Karpas-422 (cell line): ENCODE results near the gene PCBD2. TPM values are rescaled to one million over a fixed set of nuclear protein-coding genes. Genes with fewer than 3 reads are reported as not detected.
"Not testable (repeated sequence)": the region's sequence is repeated elsewhere in the genome, so short reads cannot be mapped to it uniquely, and the experiment has no call there.

Experiments used
- DNase-seq: peaks from one replicate; pipeline ENCODE4 v3.0.0-alpha.2; 2015
- H2AFZ ChIP-seq: fragments of 200-600 bp; sonication (generic); 2 replicates; pipeline ENCODE4 v1.6.1; 2014; ENCODE audit warnings: antibody characterized with exemption, low read length, mixed read lengths
- H3K27ac ChIP-seq: fragments of 200-600 bp; sonication (generic); 2 replicates; pipeline ENCODE4 v1.5.1; 2014; ENCODE audit warnings: mild to moderate bottlenecking, low read length, moderate library complexity
- H3K27me3 ChIP-seq: fragments of 200-600 bp; sonication (generic); 2 replicates; pipeline ENCODE4 v1.6.1; 2014; ENCODE audit warnings: low read length, mixed read lengths
- H3K36me3 ChIP-seq: fragments of 200-600 bp; sonication (generic); 2 replicates; pipeline ENCODE4 v1.6.1; 2014; ENCODE audit warnings: low read length, mixed read lengths; ENCODE audit not compliant: insufficient read depth
- H3K4me1 ChIP-seq: fragments of 200-600 bp; sonication (generic); 2 replicates; pipeline ENCODE4 v1.6.1; 2014; ENCODE audit warnings: mild to moderate bottlenecking, low read length, mixed read lengths
- H3K4me2 ChIP-seq: fragments of 200-600 bp; sonication (generic); 2 replicates; pipeline ENCODE4 v1.6.1; 2014; ENCODE audit warnings: low read length, low read depth, mild to moderate bottlenecking; ENCODE audit not compliant: poor library complexity, severe bottlenecking
- H3K4me3 ChIP-seq: fragments of 200-600 bp; sonication (generic); 2 replicates; pipeline ENCODE4 v1.5.1; 2014; ENCODE audit warnings: mild to moderate bottlenecking, antibody characterized with exemption, low read length, mixed read lengths
- H3K79me2 ChIP-seq: fragments of 200-600 bp; sonication (generic); 2 replicates; pipeline ENCODE4 v1.6.1; 2014; ENCODE audit warnings: mild to moderate bottlenecking, low read length, mixed read lengths
- H3K9ac ChIP-seq: fragments of 200-600 bp; sonication (generic); 2 replicates; pipeline ENCODE4 v1.6.0; 2014; ENCODE audit warnings: low read length
- H3K9me2 ChIP-seq: fragments of 200-600 bp; sonication (generic), shearing (Covaris generic); replicated peaks from 2 replicates; pipeline ENCODE4 v1.6.0; 2014; ENCODE audit warnings: mild to moderate bottlenecking, low read length, moderate library complexity; ENCODE audit not compliant: insufficient read depth
- H3K9me3 ChIP-seq: fragments of 300-700, 200-600 bp; sonication (generic); 2 replicates; pipeline ENCODE4 v1.6.1; 2014; ENCODE audit warnings: low read length, mixed read lengths
- H4K20me1 ChIP-seq: fragments of 200-600 bp; sonication (generic); 2 replicates; pipeline ENCODE4 v1.6.1; 2014; ENCODE audit warnings: mild to moderate bottlenecking, antibody characterized with exemption, low read length, low read depth; ENCODE audit not compliant: insufficient read depth
- total RNA-seq: library from RNA; depleted of rRNA; stranded (reverse); fragments of >200 nt; shearing (Covaris generic); gene quantifications from 2 replicates; pipeline ENCODE4 v1.2.3, GENCODE V29; 2014; ENCODE audit warnings: low replicate concordance; rRNA removed

The PCBD2 gene
- total RNA-seq = 10.4 and 14.4 TPM in 2 replicates

GRCh38 chr5:134904610-134905245 is at the start of gene PCBD2:
TSS of gene PCBD2 (plus strand) at chr5:134905131. CDS start at chr5:134905140, 9 bp downstream.
- Histone ChIP-seq H3K4me3 (peak within 1 kb of the TSS; percentile 82), H3K27me3 (no peaks in the 10 kb centered on the region), H3K9me3 (no peaks in the 10 kb centered on the region), H3K9me2 (no peaks in the 10 kb centered on the region), H3K9ac (peak within 1 kb of the TSS; percentile 88), H2AFZ (peak within 1 kb of the TSS; percentile 76; the same call in 1 of the 2 replicates), H3K4me2 (peak within 1 kb of the TSS; percentile 84), H3K36me3 (peaks cover 16% of the 10 kb centered on the region; the same call in 1 of the 2 replicates), H3K27ac (peak within 1 kb of the TSS; percentile 89), H3K4me1 (peaks cover 44% of the 10 kb centered on the region), H4K20me1 (no peaks in the 10 kb centered on the region), H3K79me2 (peaks cover 26% of the 10 kb centered on the region)
- peak; percentile 98 for DNase-seq

GRCh38 chr5:134856465-134856864 is 48.5 kb upstream of the PCBD2 start:
- H3K9me2 ChIP-seq = not testable (repeated sequence)

GRCh38 chr5:134857401-134857800 is 47.5 kb upstream of the PCBD2 start:
- Histone ChIP-seq H2AFZ (no peak overlapping the region), H3K27ac (no peak overlapping the region), H3K9me2 (no peaks in the 10 kb centered on the region), H3K9me3 (no peaks in the 10 kb centered on the region), H3K36me3 (peaks cover 55% of the 10 kb centered on the region), H3K79me2 (peaks cover 41% of the 10 kb centered on the region), H4K20me1 (0 out of 2 replicates have a peak, but pooled peaks cover under 1% of the 10 kb centered on the region), H3K4me3 (no peak overlapping the region), H3K4me1 (no peaks in the 10 kb centered on the region), H3K27me3 (no peaks in the 10 kb centered on the region), H3K9ac (no peak overlapping the region), H3K4me2 (no peak overlapping the region)
- no peak for DNase-seq

More at GRCh38 chr5:134856465-134856864, 48.5 kb upstream of the PCBD2 start:
- H3K9me3 ChIP-seq, H4K20me1 ChIP-seq, H3K4me3 ChIP-seq, H3K27ac ChIP-seq, H3K27me3 ChIP-seq, H3K4me1 ChIP-seq, H3K4me2 ChIP-seq, DNase-seq, H3K9ac ChIP-seq, H2AFZ ChIP-seq: not testable (repeated sequence)
- Histone ChIP-seq H3K79me2 (peaks cover 50% of the 10 kb centered on the region), H3K36me3 (peaks cover 62% of the 10 kb centered on the region)

GRCh38 chr5:134864707-134865106 is 40.2 kb upstream of the PCBD2 start:
- Histone ChIP-seq H3K4me1 (peaks cover 4% of the 10 kb centered on the region; the same call in 1 of the 2 replicates), H2AFZ (no peak overlapping the region), H3K4me2 (no peak overlapping the region), H3K36me3 (peaks cover 5% of the 10 kb centered on the region; the same call in 1 of the 2 replicates), H4K20me1 (no peaks in the 10 kb centered on the region), H3K27me3 (no peaks in the 10 kb centered on the region), H3K9me2 (no peaks in the 10 kb centered on the region), H3K79me2 (no peaks in the 10 kb centered on the region), H3K9ac (no peak overlapping the region), H3K27ac (no peak overlapping the region), H3K4me3 (no peak overlapping the region), H3K9me3 (no peaks in the 10 kb centered on the region)
- DNase-seq = no peak

DNA sequence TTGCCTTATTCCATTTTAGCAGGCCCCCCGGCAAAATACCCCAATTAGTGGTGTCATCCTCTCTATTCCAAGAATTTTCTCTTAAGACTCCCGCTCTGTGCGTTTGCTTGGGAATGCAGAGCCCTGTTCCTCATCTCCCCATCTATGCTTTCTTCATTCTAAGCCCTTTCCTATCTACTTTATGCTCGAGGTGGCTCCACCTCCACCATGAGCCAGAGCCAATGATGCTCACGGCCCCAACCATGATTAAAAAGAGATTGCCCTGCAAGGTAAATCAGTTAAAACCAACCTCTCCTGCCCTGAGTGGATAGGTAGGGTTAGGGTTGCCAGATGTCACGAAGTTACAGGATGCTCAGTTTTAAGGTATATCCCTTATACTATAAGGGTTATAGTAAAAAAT is 31.4 kb upstream of the PCBD2 start:
- H3K4me2 ChIP-seq = peak overlapping the region; percentile 87
- peaks cover 42% of the 10 kb centered on the region for H3K79me2 ChIP-seq
- H2AFZ ChIP-seq = peak overlapping the region; percentile 40
- no peaks in the 10 kb centered on the region for H3K9me2 ChIP-seq
- peaks cover 4% of the 10 kb centered on the region; the same call in 1 of the 2 replicates for H3K36me3 ChIP-seq
- H3K4me3 ChIP-seq = peak overlapping the region; percentile 82
- peak overlapping the region; percentile 92 for H3K9ac ChIP-seq
- peak; percentile 78 for DNase-seq
- H3K27ac ChIP-seq = peak overlapping the region; percentile 66
- no peaks in the 10 kb centered on the region for H3K9me3 ChIP-seq
- peaks cover 45% of the 10 kb centered on the region for H3K4me1 ChIP-seq
- no peaks in the 10 kb centered on the region for H3K27me3 ChIP-seq
- H4K20me1 ChIP-seq = no peaks in the 10 kb centered on the region

GRCh38 chr5:134873987-134874830 is 30.7 kb upstream of the PCBD2 start, which contains the start of gene TXNDC15:
TSS of gene TXNDC15 (plus strand) at chr5:134874371. CDS start at chr5:134874428, 57 bp downstream.
- DNase-seq = peak; percentile 93
- Histone ChIP-seq H3K4me2 (peak within 1 kb of the TSS; percentile 87), H3K9ac (peak within 1 kb of the TSS; percentile 92), H3K9me3 (no peaks in the 10 kb centered on the region), H3K27ac (peak within 1 kb of the TSS; percentile 66), H3K4me3 (peak within 1 kb of the TSS; percentile 82), H3K79me2 (peaks cover 49% of the 10 kb centered on the region), H3K4me1 (peaks cover 45% of the 10 kb centered on the region), H3K9me2 (no peaks in the 10 kb centered on the region), H3K27me3 (no peaks in the 10 kb centered on the region), H4K20me1 (no peaks in the 10 kb centered on the region), H2AFZ (peak within 1 kb of the TSS; percentile 59), H3K36me3 (peaks cover 4% of the 10 kb centered on the region; the same call in 1 of the 2 replicates)

- Histone ChIP-seq H2AFZ (peak overlapping the region; percentile 59), H3K27ac (peak overlapping the region; percentile 66), H3K4me2 (peak overlapping the region; percentile 87), H3K9me3 (no peaks in the 10 kb centered on the region), H3K4me3 (peak overlapping the region; percentile 82), H3K4me1 (peaks cover 45% of the 10 kb centered on the region), H3K36me3 (peaks cover 4% of the 10 kb centered on the region; the same call in 1 of the 2 replicates), H4K20me1 (no peaks in the 10 kb centered on the region), H3K27me3 (no peaks in the 10 kb centered on the region), H3K9ac (peak overlapping the region; percentile 92), H3K79me2 (peaks cover 58% of the 10 kb centered on the region), H3K9me2 (no peaks in the 10 kb centered on the region)
- peak; percentile 82 for DNase-seq
Measured at GRCh38 chr5:134874831-134875655, 29.9 kb upstream of the PCBD2 start.
